IPS DF 6.9 (cell line): Measurements from ENCODE around the gene FEZF2.

Source experiments
- DNase-seq: peaks from one replicate; pipeline ENCODE4 v3.0.0-alpha.2; 2013; ENCODE audit warnings: low read depth, low spot score
- H3K27ac ChIP-seq: one replicate; pipeline ENCODE4 v1.5.1; 2013; ENCODE audit warnings: low read length, control low read depth
- H3K27me3 ChIP-seq: 2 replicates; pipeline ENCODE4 v1.6.1; 2013; ENCODE audit warnings: mild to moderate bottlenecking, low read length; ENCODE audit not compliant: control insufficient read depth, insufficient read depth
- H3K36me3 ChIP-seq: 2 replicates; pipeline ENCODE4 v1.6.1; 2013; ENCODE audit warnings: low read length; ENCODE audit not compliant: control insufficient read depth, insufficient read depth
- H3K4me1 ChIP-seq: 2 replicates; pipeline ENCODE4 v1.6.1; 2013; ENCODE audit warnings: low read length; ENCODE audit not compliant: control insufficient read depth, insufficient read depth
- H3K4me3 ChIP-seq: 2 replicates; pipeline ENCODE4 v1.5.1; 2013; ENCODE audit warnings: mild to moderate bottlenecking, low read length
- H3K9me3 ChIP-seq: 2 replicates; pipeline ENCODE4 v1.6.1; 2013; ENCODE audit warnings: low read length, inconsistent platforms; ENCODE audit not compliant: control insufficient read depth, insufficient read depth
- WGBS: extraction: QIAGEN DNeasy Blood & Tissue Kit; methylation state at CpG from one replicate; pipeline ENCODE4 v1.1.7; 2013; ENCODE audit warnings: mixed read lengths, missing lambda C conversion rate; ENCODE audit not compliant: insufficient read length, insufficient coverage; 5-methylcytosine and 5-hydroxymethylcytosine counted together

The FEZF2 gene

DNA sequence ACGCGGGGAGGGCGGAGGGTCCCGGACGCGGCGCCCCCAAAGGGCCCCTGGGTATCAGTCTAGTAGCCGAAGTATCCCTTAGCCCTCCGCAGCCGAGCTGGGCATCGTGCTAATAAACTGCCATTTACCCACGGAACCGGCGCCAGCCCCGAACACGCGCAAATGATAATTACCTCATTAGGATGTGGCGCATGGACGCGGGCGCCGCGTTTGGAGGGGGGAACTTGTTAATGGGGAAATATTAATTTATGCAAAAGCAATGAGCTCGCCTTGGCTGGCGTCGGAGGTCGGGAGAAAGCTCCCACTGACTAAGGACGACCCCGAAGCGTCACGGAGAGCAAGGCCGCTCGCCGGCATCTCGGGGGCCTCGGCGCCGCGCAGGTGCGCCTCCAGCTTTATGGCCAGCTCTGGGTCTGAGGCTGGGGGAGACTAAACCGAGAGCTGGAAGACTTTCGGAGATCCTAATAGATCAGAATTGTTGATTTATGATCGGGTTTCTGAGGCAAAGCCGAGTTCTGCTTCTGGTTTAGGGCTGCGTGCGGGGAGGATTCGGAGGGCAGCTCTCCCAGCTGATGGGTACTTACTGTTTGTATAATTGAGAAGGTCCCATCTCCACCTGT lies 474 bp upstream of the FEZF2 start:
- Histone ChIP-seq H3K4me3 (no peak overlapping the region), H3K4me1 (peaks cover 11% of the 10 kb centered on the region), H3K27ac (no peak overlapping the region), H3K27me3 (peaks cover 98% of the 10 kb centered on the region), H3K9me3 (no peaks in the 10 kb centered on the region), H3K36me3 (no peaks in the 10 kb centered on the region)
- no CpG with 5 or more reads among the region's 47 CpGs for WGBS
- DNase-seq, result no peak

DNA sequence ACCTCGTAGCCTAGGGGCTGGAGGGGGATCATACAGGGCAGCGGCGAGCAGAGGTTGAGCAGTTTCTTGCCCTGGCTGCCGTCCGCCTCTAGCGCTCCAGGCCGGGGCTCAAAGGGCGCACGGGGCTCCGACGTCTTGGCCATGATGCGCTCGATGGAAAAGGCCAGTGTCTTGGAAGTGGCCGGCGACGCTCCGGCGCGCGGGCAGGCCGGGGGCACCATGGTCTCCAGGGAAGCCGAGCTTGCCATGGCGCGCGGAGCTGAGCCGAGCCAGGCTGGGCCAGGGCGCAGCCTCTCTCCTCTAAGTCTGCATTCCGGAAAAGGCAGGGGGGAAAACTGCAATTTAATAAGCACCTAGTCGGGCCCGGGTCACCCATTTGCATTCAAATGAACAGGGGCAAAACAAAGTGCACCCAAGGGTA lies 719 bp downstream of the FEZF2 start:
- Histone ChIP-seq H3K27me3 (peaks cover 97% of the 10 kb centered on the region), H3K27ac (no peak overlapping the region), H3K36me3 (no peaks in the 10 kb centered on the region), H3K9me3 (no peaks in the 10 kb centered on the region), H3K4me3 (peak overlapping the region; percentile 2; the same call in 1 of the 2 replicates), H3K4me1 (peaks cover 11% of the 10 kb centered on the region)
- no CpG with 5 or more reads among the region's 30 CpGs for WGBS
- no peak for DNase-seq

- Histone ChIP-seq H3K4me1 (peaks cover 9% of the 10 kb centered on the region), H3K27ac (no peak overlapping the region), H3K27me3 (peaks cover 97% of the 10 kb centered on the region), H3K36me3 (no peaks in the 10 kb centered on the region), H3K9me3 (no peaks in the 10 kb centered on the region), H3K4me3 (no peak overlapping the region)
- WGBS, result no CpG with 5 or more reads among the region's 66 CpGs
- DNase-seq, result no peak
Observed at GRCh38 chr3:62371720-62372591, 1.4 kb downstream of the FEZF2 start.

DNA sequence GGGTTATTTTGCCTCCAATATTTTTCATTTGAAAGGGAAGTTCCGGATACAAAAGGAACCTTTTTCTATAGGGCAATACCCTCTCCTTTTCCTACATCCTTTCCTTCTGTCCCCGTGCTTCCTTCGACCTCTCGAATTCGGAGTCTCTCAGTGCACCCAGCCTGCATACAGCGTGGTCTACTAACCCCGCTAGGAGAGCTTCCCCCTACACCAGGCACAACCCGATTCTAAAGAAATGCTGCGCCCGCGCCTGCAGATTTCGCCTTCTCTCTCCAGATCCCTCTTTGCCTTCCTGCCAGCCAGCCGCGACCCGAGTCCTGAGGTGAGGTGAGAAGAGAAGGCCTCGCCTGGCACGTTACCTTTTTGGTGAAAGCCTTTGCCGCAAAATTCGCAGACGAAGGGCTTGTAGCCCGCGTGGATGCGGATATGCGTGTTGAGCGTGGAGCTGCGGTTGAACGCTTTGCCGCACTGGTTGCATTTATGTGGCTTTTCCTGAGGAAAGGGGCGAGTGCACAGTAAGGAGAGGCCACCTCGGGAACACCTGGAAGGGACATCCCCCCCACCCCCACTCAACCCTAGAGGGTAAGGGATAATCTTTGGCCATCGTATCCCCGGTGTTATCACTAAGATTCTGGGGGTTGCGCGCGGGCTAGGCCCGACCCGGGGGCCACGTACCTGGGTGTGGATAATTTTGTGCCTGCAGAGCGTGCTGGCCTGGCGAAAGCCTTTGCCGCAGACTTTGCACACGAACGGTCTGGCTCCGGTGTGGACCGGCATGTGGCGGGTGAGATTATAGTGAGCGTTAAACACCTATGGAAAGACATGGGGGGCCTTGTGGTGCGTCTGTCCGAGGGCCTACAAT lies 2.3 kb downstream of the FEZF2 start:
- WGBS, result no CpG with 5 or more reads among the region's 49 CpGs
- Histone ChIP-seq H3K9me3 (no peaks in the 10 kb centered on the region), H3K27me3 (peaks cover 94% of the 10 kb centered on the region), H3K4me3 (no peak overlapping the region), H3K36me3 (no peaks in the 10 kb centered on the region), H3K27ac (no peak overlapping the region), H3K4me1 (peaks cover 7% of the 10 kb centered on the region)
- no peak for DNase-seq

DNA sequence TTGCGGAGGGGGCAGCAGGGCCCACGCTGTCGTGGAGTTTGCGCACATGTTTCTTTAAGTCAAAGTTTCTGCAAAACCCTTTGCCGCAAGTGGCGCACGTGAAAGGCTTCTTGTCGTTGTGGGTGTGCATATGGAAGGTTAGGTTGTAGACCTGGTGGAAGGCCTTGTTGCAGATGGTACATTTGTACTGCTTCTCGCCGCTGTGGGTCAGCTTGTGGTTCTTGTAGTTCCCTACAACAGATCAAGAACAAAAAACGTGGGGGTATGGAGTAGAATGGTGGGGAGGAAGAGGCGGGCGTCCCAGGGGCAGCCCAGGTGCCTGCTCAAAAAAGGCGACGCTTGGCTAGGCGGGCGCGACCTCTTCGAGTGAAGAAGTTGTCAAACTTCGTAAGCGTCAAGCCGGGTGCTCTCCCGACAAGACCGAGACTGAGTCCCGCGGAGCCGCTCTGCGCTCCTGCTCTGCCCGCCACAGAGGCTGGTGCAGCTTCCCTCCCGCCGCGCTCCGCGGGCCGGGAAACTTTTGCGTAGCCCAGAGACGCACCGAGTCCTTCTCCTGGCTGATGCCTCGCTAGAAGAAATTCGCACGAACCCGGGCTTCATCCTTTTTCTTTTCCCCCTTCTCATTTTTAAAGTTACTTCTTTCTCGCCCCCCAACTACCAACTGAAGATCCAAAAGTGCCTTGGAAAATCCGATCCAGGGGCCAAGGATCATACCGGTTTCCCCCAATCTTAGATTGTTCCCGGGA lies 3.1 kb downstream of the FEZF2 start:
- no peak for DNase-seq
- no peaks in the 10 kb centered on the region for H3K9me3 ChIP-seq
- H3K4me3 ChIP-seq, result no peak overlapping the region
- peaks cover 10% of the 10 kb centered on the region for H3K4me1 ChIP-seq
- H3K27ac ChIP-seq, result no peak overlapping the region
- H3K36me3 ChIP-seq, result no peaks in the 10 kb centered on the region
- peaks cover 88% of the 10 kb centered on the region for H3K27me3 ChIP-seq
- no CpG with 5 or more reads among the region's 46 CpGs for WGBS

GRCh38 chr3:62369476-62369743 lies 3.9 kb downstream of the FEZF2 start:
- WGBS, result no CpG with 5 or more reads among the region's 12 CpGs
- Histone ChIP-seq H3K9me3 (no peaks in the 10 kb centered on the region), H3K4me1 (peaks cover 10% of the 10 kb centered on the region), H3K27me3 (peaks cover 85% of the 10 kb centered on the region), H3K4me3 (no peak overlapping the region; the same call in 1 of the 2 replicates), H3K27ac (no peak overlapping the region), H3K36me3 (no peaks in the 10 kb centered on the region)
- no peak for DNase-seq

DNA sequence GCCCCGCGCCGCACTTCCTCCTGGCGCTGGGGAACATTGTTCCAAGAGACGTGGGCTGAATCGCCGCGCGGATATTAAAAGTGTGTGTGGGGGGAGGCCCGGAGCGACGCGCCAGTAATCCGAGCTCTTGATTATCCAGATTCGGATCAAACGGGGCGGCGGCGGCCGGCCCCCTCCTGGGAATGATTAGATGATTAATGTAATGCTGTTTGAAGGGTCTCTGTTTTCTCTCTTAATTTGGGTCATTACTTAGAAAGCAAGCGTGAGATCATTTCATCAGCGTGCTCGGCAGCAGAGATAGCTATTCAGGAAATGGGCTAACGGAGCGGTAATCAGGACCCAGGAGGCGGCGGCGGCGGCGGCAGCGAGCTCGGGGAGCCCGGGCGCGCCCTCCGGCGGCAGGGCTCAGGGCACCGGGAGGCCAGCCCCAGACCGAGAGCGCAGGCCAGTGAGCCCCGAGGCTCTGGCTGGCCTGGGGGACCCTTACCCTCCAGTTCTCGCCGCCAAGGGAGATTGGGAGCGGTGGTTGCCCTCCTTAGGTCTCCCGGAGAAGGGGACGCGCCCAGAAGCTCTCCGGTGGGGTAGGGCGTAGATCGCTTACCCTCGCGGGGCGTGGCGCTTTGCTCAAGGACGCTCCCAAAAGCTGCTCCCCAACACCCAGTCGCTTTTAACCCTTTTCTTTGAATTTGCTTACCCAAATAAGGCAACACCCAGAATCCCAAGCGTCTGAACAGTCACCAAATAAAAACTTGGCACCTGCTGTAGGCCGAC lies 4.5 kb downstream of the FEZF2 start:
- no peak for DNase-seq
- Histone ChIP-seq H3K4me1 (peaks cover 10% of the 10 kb centered on the region), H3K36me3 (no peaks in the 10 kb centered on the region), H3K4me3 (peak overlapping the region; percentile 41; the same call in 1 of the 2 replicates), H3K27ac (no peak overlapping the region), H3K9me3 (no peaks in the 10 kb centered on the region), H3K27me3 (peaks cover 80% of the 10 kb centered on the region)
- no CpG with 5 or more reads among the region's 58 CpGs for WGBS

- Histone ChIP-seq H3K9me3 (no peaks in the 10 kb centered on the region), H3K36me3 (no peaks in the 10 kb centered on the region), H3K27ac (no peak overlapping the region), H3K27me3 (peaks cover 77% of the 10 kb centered on the region), H3K4me3 (no peak overlapping the region), H3K4me1 (peaks cover 10% of the 10 kb centered on the region)
- no CpG with 5 or more reads among the region's 19 CpGs for WGBS
- no peak for DNase-seq
Observed at GRCh38 chr3:62368290-62368704, 5.1 kb downstream of the FEZF2 start.

- no peaks in the 10 kb centered on the region for H3K36me3 ChIP-seq
- peak overlapping the region; percentile 0; the same call in 1 of the 2 replicates for H3K4me3 ChIP-seq
- no peaks in the 10 kb centered on the region for H3K9me3 ChIP-seq
- no peak overlapping the region for H3K27ac ChIP-seq
- peaks cover 73% of the 10 kb centered on the region for H3K27me3 ChIP-seq
- peaks cover 10% of the 10 kb centered on the region for H3K4me1 ChIP-seq
- no CpG with 5 or more reads among the region's 25 CpGs for WGBS
- no peak for DNase-seq
Observed at GRCh38 chr3:62367763-62368195, 5.6 kb downstream of the FEZF2 start.
